ENCODE data around the gene NUBP2.

NUBP2 gene

DNA sequence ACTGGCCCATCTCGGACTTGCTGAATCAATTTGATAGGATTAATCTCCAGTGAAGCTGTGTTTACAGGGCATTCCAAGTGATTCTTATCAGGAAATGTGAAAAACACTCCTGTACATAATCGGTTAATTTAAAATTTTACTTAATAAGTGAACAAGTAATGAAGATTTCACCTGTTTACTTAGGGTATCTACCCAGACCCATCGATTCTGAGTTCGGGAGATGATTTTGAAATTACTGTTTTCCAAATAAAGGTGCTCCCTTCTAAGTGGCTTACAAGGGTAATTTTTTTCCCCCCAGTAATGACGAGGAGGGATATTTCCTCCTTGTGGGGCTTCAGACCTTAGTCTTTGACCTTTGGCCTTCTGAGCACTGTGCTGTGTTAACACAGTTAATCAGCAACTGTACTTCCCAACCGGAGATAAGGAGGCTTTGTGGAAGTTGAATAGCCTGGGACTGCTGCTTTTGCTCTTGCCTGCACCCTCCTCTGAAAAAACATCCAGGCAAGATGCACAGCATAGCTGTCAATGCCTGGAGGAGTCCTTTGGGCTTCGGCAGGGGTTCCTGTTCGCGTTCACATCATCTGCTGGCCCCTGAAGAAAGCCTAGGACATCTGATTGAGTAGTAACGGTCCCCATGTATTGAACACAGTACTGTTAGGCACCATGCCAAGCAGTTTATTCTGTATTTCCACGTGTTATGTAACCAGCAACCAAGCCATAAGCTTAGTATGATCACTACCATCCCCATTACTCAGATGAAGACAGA is 46.1 kb downstream of the NUBP2 start:
- no peak for DNase-seq (ENCODE audit: low spot score)
- H3K27ac ChIP-seq: no peak overlapping the region
- TF ChIP-seq, protein P1, sequence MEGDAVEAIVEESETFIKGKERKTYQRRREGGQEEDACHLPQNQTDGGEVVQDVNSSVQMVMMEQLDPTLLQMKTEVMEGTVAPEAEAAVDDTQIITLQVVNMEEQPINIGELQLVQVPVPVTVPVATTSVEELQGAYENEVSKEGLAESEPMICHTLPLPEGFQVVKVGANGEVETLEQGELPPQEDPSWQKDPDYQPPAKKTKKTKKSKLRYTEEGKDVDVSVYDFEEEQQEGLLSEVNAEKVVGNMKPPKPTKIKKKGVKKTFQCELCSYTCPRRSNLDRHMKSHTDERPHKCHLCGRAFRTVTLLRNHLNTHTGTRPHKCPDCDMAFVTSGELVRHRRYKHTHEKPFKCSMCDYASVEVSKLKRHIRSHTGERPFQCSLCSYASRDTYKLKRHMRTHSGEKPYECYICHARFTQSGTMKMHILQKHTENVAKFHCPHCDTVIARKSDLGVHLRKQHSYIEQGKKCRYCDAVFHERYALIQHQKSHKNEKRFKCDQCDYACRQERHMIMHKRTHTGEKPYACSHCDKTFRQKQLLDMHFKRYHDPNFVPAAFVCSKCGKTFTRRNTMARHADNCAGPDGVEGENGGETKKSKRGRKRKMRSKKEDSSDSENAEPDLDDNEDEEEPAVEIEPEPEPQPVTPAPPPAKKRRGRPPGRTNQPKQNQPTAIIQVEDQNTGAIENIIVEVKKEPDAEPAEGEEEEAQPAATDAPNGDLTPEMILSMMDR (conservative IDR thresholded peaks at IDR 0.05; ENCODE audit: low read depth): no peak
- CTCF ChIA-PET: interaction anchor here (0.6 to 0.7 kb wide), 5 partner anchors 13 to 656 kb away, joined by 3 to 4 read pairs (median 3); no protein-coding TSS in a partner anchor
- POLR2A ChIA-PET (ENCODE audit: low non-redundant PET): no interaction called here

DNA sequence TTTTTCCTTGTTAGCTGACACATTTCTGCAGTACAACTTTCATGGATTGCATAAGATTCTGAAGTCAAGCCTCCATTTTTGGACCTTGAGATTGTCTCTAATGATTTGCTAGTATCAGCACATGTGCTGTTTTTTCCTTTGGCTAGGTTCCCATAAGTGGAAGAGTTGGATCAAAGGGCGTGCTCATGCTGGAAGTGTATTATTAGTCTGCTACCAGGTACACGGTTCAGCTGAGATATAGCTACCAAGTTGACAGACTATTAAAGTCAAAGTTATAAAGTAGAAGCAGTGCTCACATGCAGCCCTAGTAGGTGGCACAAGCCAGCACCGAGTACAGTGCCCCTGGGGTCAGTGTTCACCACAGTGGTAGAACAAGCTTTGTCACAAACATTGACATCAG is 47.5 kb downstream of the NUBP2 start:
- no peak for DNase-seq (ENCODE audit: low spot score)
- ChIA-PET POLR2A (ENCODE audit: low non-redundant PET) (interaction anchor here (0.6 kb wide), 1 partner anchor 48 kb away, joined by 5 read pairs; the partner anchor contains the start of genes NUBP2 and SPSB3), CTCF (interaction anchor here (0.6 kb wide), 1 partner anchor 339 kb away, joined by 3 read pairs; no protein-coding TSS in a partner anchor)
- H3K27ac ChIP-seq: no peak overlapping the region
- TF ChIP-seq, protein P1 (conservative IDR thresholded peaks at IDR 0.05; ENCODE audit: low read depth): no peak

DNA sequence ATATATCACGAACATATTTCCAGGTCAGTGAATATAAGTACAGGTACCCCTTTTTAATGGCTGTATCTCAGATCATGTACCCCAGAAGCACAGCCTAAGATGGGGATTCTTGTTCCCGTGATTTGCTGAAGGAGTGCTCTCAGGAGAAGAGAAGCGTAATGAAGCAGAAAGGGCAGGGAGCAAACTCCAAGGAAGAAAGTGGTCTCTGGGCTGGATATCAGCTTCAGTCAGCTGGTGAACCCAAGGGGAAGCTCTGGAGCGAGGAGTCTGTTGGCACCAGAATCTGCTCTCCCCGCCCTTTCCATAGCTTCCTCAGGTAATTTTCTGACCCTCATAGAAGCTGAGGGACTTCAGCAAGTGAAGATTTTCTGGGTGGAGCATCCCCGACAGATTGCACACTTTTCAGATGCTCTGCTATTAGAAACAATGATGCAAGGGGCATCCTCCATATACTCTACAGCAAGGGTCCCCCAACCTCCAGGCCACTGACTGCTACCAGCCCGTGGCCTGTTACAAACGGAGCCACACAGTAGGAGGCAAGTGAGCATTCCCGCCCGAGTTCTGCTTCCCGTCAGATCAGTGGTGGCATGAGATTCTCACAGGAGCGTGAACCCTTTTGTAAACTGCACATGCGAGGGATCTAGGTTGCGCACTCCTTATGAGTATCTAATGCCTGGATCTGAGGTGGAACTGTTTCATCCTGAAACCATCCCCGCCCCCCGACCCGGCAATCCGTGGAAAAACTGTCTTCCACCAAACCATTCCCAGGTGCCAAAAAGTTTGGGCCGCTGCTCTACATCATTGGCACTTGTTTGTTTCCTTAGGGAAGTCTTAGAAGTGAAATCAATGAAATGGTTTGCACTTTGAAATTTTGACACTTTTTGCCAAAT is 48.7 kb downstream of the NUBP2 start:
- CTCF ChIA-PET: no interaction called here
- TF ChIP-seq, protein P1 (conservative IDR thresholded peaks at IDR 0.05; ENCODE audit: low read depth): no peak
- H3K27ac ChIP-seq: peak overlapping the region; percentile 24; the same call in 1 of the 2 replicates
- POLR2A ChIA-PET (ENCODE audit: low non-redundant PET): no interaction called here
- no peak for DNase-seq (ENCODE audit: low spot score)

DNA sequence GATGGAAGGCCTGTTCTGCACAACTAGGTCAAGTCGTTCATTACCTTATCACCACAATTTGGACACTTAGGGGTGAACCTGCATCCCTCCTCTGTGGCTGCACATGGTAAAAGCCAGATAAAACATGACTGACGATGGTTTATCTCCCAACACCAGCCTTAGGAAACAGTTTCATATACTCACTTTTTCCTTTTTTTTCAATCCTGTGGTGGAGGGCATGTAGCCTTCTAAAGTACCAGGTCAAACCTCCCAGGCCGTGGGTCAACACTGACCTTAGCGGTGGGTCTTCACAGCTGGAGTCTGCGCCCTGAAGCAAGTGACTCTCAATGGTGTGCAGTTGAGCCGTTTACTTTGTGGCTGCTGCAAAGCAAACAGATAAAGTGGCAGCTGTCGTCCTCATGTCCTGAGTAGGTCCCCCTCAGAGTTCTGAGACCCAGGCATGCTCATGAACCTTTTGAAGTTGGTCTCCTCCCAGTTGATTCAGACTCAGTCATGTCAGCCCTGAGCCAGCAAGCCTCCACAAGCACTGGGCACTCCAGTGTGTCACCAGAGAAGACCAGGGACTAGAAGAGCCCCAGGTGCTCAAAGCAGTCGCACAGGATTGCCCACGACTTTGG is 50.2 kb downstream of the NUBP2 start:
- no peak for DNase-seq (ENCODE audit: low spot score)
- POLR2A ChIA-PET (ENCODE audit: low non-redundant PET): no interaction called here
- peak overlapping the region; percentile 44 for H3K27ac ChIP-seq
- TF ChIP-seq, protein P1 (conservative IDR thresholded peaks at IDR 0.05; ENCODE audit: low read depth): no peak
- CTCF ChIA-PET: interaction anchor here (0.6 kb wide), 1 partner anchor 97 kb away, joined by 4 read pairs; no protein-coding TSS in a partner anchor

DNA sequence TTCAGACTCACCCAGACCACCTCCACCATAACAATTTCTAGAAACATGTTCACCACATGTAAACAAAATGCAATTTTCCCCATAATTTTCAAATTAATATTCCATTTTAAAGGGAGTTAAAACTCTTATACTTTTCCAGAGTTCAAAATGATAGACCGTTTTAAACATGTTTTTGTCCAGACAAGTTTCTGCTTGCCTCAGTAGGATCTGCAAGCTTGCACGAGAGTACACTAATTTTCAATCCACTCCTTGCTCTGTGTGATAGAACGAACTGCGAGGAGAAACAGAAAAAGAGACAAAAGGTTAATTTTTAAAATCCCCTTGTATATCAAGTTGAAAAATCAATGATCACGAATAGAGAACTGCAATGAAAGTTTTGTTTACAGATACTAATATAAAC is 51.3 kb downstream of the NUBP2 start:
- POLR2A ChIA-PET (ENCODE audit: low non-redundant PET): no interaction called here
- CTCF ChIA-PET: interaction anchor here (0.6 kb wide), 1 partner anchor 86 kb away, joined by 5 read pairs; no protein-coding TSS in a partner anchor
- DNase-seq (ENCODE audit: low spot score): peak; percentile 14

More for the DNA sequence above, 51.3 kb downstream of the NUBP2 start:
- H3K27ac ChIP-seq: peak overlapping the region; percentile 66
- TF ChIP-seq, protein P1 (conservative IDR thresholded peaks at IDR 0.05; ENCODE audit: low read depth): no peak
